SW 1271 (cell line): ENCODE data around the gene TRANK1.
A peak's percentile ranks its signal among the peaks of the same experiment; 100 is the strongest.

Source experiments
- DNase-seq, 2 experiments: peaks; one replicate each; lab custom pipeline; 2025; lab: John Stamatoyannopoulos, UW

Gene TRANK1

GRCh38 chr3:36800533-36801116 is 144.2 kb downstream of the TRANK1 start:
- no peak for DNase-seq

- no peak for DNase-seq
Measured at GRCh38 chr3:36796881-36797280, 148.0 kb downstream of the TRANK1 start.

GRCh38 chr3:36796161-36796560 is 148.7 kb downstream of the TRANK1 start:
- no peak for DNase-seq

GRCh38 chr3:36795622-36796021 is 149.2 kb downstream of the TRANK1 start:
- no peak for DNase-seq

- DNase-seq, result peak in 1 of 2 experiments; percentile 13
Measured at GRCh38 chr3:36792342-36792741, 152.5 kb downstream of the TRANK1 start.

- no peak for DNase-seq
Measured at GRCh38 chr3:36790765-36791164, 154.1 kb downstream of the TRANK1 start.

GRCh38 chr3:36786921-36787890 is 157.6 kb downstream of the TRANK1 start:
- no peak for DNase-seq

GRCh38 chr3:36784138-36784635 is 160.7 kb downstream of the TRANK1 start:
- DNase-seq, result no peak

GRCh38 chr3:36777424-36778218 is 167.2 kb downstream of the TRANK1 start:
- no peak for DNase-seq
